Left renal cortex interstitium (tissue), 4 donors: Measurements from ENCODE around the gene EPS15. TPM values are rescaled to one million over a fixed set of nuclear protein-coding genes. Genes with fewer than 3 reads are reported as not detected.
"Not testable (repeated sequence)": the region's sequence is repeated elsewhere in the genome, so short reads cannot be mapped to it uniquely, and the experiment has no call there.

ENCODE experiments used
- DNase-seq, 4 donors: peaks; one replicate each; pipeline ENCODE4 v3.0.0-alpha.2; 2013; ENCODE audit warnings: low read depth in 4 of 4, low spot score in 2 of 4, missing footprints in 1 of 4
- polyA plus RNA-seq, 4 donors: library from polyadenylated mRNA; unstranded; fragments of 120-200 nt; gene quantifications; one replicate each; pipeline ENCODE4 v1.2.1, GENCODE V29; 2013; ENCODE audit not compliant: insufficient read length in 4 of 4

EPS15 gene
- polyA plus RNA-seq, 4 donors, result 32.4 to 48.1 (median 42.2) TPM

DNA sequence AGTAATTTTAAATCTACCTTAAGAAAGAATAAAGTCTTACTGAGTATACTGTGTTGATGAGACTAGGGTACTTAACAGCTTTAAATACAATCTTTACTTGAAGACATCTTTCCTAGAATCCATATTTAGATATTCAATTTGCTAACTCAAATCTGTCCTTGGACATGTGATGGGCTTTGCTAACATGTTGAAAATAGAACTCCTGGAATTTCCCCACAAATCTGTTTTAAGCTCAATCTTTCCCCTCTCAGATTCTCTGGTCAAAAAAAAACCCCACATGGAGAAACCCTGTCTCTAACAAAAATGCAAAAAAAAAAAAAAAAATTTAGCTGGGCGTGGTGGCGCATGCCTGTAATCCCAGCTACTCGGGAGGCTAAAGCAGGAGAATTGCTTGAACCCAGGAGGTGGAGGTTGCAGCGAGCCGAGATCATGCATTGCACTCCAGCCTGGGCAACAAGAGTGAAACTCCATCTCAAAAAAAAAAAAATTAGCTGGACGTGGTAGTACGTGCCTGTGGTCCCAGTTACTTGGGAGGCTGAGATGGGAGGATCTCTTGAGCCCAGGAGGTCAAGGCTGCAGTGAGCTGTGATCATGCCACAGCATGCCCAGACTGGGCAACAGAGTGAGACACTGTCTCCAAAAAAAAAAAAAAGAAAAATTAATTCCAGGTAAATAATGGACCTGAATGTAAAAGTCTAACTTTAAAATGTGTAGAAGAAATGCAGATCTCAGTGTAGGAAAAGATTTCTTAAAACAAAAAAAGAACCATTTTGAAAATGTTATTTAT, 109.1 kb downstream of the EPS15 start:
- not testable (repeated sequence) for DNase-seq

DNA sequence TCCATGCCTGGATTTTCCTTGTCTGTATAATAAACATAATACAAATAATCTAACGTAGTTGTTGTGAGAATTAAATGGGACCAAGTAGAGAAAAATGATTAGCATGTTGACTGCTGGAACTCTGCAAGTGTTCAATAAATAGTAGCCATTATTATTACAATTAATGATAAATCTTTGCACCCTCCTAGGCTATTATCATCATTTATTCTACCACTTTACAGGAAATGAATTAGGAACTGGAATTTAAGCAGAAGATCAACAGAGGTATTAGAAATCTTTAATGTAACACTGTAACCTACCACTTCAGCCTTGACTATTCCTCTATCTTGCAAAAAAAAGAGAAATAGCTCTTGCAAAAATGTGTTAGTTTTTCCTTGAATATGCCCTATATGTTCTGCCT, 126.8 kb downstream of the EPS15 start:
- DNase-seq, result no peak

DNA sequence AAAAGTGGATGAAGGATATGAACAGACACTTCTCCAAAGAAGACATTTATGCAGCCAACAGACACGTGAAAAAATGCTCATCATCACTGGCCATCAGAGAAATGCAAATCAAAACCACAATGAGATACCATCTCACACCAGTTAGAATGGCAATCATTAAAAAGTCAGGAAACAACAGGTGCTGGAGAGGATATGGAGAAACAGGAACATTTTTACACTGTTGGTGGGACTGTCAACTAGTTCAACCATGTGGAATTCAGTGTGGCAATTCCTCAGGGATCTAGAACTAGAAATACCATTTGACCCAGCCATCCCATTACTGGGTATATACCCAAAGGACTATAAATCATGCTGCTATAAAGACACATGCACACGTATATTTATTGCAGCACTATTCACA, 128.4 kb downstream of the EPS15 start:
- not testable (repeated sequence) for DNase-seq

DNA sequence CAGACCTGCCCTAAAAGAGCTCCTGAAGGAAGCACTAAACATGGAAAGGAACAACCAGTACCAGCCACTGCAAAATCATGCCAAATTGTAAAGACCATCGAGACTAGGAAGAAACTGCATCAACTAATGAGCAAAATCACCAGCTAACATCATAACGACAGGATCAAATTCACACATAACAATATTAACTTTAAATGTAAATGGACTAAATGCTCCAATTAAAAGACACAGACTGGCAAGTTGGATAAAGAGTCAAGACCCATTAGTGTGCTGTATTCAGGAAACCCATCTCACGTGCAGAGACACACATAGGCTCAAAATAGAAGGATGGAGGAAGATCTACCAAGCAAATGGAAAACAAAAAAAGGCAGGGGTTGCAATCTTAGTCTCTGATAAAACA, 131.8 kb downstream of the EPS15 start:
- not testable (repeated sequence) for DNase-seq

DNA sequence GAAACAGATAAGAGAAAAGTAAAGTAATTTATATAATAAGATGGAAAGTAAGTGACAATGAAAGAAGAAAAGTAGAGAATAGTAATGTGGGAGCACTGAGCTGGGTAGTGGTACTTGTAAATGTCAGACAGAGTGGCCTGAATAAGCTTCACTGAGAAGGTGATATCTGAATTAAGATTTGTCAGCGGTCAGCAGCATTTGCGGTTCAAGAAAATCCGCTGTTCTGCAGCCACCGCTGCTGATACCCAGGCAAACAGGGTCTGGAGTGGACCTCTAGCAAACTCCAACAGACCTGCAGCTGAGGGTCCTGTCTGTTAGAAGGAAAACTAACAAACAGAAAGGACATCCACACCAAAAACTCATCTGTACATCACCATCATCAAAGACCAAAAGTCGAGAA, 132.8 kb downstream of the EPS15 start:
- DNase-seq, result not testable (repeated sequence)

DNA sequence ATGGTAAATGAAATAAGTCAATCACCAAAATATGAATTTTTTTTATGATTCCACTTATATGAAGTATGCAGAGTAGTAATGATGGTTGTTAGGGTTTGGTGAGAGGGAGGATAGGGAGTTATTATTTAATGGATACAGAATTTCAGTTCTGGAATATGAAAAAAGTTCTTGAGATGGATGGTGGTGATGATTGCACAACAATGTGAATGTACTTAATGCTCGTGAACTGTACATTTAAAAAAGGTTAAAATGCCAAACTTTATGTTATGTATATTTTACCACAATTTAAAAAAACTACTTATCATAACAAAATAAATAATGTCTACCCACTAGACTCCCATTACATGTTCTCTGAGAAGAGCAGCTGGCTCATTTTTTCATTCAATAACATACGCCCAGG, 133.3 kb downstream of the EPS15 start:
- no peak for DNase-seq

DNA sequence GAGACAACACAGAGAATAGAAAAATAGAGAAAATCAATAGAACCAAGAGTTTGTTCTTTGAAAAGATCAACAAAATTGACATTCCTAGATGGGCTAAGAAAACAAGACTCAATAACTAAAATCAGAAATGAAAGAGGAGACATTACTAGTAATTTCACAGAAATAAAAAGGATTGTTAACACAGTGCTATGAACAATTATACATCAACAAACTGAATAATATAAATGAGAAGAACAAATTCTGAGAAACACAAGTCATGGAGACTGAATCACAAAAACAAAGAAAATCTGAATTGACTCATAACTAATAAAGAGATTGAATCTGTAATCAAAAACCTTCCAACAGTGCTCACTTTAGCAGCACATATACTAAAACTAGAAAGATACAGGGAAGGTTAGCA, 137.1 kb downstream of the EPS15 start:
- DNase-seq, result no peak

DNA sequence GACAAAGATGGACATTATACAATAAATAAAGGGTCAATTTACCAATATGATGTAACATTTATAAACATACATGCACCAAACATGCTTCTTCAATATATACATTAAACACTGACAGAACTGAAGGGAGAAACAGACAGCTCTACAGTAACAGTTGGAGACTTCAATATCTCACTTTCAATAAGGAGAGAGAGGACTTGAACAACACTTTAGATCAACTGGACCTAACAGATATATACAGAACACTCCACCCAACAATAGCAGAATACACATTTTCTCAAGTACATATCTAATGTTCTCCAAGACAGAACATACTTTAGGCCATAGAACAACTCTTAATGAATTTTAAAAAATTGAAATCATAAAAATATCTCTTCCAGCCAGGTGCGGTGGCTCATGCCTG, 138.1 kb downstream of the EPS15 start:
- DNase-seq, result no peak

DNA sequence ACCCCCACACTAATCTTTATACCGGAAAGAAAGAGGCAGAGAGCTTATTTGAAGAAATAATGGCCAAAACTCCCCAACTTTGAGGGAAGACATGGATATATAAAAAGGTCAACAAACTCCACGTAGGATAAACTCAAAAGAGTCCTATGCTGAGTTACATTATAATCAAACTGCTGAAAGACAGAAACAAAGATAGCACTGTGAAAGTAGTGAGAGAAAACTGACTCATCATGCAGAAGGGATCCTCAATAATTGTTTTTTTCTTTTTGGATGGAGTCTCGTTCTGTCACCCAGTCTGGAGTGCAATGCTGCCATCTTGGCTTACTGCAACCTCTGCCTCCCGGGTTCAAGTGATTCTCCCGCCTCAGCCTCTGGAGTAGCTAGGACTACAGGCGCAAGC, 140.2 kb downstream of the EPS15 start:
- no peak for DNase-seq

DNA sequence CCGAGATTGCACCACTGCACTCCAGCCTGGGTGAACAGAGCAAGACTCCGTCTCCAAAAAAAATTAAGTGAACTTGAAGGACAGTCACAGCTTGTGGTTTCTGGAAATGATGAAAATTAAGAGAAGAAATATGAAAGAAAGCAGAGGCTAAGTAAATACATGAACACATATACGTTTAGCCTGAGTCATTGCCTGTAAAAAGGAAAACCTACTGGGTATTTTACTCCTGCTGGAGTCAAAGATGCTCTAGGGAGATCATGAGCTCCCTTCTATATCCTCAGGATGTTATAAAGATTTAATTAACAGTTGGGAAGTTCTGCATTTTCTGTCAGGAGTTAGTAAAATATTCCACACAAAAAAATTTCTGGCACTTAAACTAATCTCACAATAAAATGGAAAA, 145.2 kb downstream of the EPS15 start:
- DNase-seq, result no peak

DNA sequence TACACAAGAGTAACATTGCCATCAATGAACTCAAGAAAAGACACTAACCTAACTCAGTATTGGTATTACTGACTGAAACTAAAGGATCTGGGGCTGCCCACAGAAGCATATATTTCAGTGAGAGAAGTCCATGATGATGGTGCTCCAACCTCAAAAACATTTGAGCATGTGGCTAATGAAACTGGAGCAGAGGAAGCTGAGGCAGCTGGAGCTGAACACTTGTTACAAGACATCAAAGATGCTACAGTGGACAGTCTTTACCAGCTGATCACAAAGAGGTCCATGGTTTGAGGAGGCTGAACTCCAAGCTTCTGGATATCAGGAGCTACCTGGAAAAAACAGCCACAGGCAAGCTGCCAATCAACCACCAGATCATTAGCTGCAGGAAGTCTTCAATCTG, 146.5 kb downstream of the EPS15 start:
- DNase-seq, result no peak

DNA sequence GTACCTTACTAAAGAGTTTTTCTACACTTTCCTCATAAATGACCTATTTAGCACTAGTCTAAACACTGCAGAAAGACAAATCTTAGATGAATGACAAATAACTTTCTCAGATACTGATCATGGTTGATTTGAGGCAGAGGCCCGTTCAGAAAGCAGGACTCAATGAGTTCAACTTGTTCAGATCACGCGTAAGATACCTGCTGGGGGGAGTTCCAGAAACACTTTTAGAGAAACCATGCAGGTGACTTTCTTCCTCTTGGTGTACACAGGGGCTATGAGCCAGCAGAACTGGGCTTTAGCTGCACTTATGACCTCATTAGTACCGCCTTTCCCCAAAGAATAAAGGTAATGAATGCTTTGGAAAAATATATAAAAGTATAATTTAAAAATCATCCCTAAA, 149.9 kb downstream of the EPS15 start:
- DNase-seq, result no peak

DNA sequence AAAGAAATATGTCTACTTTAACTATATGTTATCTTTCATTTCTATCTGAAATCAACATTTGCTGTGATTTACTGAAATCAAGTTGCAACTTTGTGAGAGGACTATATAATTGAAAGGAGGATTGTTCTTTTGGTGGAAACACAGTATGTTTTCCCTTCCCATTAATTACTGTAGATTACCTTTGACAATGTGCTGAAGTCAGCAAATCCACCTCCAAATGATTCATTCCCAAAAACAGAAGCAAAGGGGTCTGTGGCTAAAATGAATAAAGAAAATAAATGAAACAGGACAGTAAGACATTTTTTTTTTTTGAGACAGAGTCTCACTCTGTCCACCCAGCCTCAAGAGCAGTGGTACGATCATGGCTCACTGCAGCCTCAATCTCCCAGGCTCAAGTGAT, 153.3 kb downstream of the EPS15 start:
- no peak for DNase-seq

DNA sequence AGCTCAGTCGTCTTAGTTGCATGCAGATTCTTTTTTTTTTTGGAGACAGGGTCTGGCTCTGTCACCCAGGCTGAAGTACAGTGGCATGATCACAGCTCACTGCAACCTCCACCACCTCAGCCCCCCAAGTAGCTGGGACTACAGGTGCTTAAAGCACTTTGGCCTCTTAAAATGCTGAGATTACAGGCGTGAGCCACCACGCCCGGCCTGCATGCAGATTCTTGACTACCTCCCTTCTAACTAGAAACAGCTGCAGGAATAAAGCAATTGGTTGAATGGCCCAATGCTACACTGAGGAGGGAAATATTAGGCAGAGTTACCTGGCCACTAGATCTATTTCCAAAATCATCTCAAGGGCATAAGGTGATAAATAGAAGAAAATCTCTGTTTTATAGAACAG, 159.2 kb downstream of the EPS15 start:
- no peak for DNase-seq

DNA sequence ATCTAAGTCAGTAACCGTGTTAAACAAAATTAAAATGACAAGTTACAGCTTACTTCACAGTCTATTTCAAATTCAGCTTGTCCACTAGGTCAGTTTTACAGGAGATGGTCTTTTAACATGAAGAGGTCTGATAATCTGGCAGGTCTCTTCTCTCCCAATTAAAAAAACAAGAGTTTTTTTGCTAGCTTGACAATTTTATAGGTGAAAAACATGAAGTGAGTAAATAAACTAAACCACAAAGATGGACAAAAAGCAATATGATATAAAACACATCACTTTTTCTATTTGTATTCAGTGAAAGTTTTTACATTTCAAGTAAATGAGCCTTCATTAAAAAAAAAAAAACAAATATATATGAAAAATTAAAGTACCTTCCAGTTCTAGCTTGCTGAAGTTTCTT, 163.7 kb downstream of the EPS15 start:
- DNase-seq, result no peak

DNA sequence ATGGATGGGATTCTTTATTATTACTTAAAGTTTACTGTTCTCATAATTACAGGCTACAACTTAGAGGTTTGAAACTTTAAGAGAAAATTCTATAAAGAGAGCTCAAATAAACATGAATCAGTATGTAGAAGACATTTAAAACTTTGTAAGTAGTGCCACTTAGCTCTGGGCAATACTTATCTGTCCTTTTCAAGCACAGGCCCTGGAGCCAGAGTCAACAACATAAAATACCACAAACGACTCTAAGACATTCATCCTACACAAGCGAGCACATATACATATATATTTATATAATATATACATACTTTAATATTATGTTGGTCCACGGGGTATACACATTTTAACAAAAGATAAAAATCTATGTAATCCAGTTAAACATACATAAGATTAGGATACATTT, 164.7 kb downstream of the EPS15 start:
- no peak for DNase-seq

DNA sequence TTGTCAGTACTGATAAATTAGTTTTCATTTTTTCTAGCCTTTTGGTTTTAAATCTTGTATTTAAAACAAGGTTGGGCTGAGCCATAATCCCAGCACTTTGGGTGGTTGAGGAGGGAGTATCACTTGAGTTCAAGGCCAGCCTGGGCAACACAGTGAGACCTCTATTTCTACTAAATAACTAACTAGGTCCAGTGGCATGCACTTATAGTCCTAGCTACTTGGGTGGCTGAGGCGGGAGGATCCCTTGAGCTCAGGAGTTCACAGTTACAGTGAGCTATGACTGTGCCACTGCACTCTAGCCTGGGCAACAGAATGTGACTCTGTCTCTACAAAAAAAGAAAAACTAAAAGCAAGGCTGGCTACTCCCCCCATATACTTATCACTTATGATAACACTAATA, 167.2 kb downstream of the EPS15 start:
- no peak for DNase-seq

DNA sequence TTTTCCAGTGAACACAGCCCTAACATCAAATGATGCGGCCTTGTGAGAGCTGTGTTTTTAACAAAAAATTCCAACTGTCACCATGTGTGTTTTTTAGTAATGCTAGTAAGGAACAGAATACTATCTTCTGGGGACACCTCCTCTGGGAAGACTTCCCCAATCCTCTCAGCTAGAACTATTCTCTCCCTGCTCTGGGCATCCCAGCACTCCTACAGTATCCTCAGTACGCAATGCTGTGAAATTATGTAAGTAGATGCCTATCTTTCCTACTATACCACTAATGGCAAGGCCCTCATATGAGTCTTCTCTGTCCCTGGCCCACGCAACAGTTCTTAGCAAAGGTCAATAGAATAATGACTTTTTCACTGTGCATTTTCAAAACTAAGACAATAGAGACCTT, 169.2 kb downstream of the EPS15 start:
- no peak for DNase-seq

DNA sequence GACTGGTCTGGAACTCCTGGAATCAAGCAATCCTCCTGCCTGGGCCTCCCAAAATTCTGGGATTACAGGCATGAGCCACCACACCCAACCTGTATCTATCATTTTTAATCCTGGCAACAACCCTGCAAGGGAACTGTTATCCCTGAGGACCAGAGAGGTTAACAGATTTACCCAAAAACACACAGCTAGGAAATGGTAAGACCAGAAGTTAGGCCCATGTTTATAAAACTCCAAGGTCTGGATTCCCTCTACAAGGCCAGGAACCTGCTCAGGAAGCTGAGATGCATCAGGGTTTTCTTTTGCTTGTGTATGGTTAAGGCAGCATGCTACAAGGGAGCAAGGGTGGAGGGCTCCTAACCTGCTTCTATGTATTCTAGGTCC, 170.9 kb downstream of the EPS15 start:
- DNase-seq, result no peak

DNA sequence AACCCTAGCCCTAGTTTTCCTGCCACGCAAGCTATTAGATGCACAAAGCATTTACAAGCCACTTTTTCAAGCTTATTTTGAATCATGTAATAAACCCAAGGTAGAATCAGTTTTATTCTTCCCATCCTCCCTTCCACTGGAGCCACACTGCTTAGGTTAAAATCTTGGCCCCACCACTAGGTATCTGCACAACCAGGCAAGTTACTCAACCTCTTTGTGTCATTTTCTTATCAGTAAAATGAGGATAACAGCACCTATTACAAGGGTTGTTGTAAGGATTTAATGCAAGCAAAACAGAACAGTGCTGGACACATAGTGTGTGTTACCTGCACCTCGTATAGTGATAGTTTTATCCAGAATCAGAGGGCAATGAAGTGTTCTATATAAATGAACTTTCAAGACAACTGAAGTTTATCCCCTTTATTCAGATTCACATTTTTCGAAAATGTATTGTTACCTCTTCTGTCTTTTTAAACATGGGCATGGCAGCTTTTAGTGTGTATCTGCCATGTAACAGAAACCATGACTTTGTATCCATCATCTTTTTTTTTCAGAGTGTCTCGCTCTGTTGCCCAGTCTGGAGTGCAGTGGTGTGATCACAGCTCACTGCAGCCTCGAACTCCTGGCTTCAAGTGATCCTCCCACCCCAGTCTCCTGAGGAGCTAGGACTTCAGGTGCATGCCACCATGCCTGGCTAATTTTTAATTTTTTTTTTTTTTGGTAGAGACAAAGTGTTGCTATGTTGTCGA, 171.5 kb downstream of the EPS15 start:
- DNase-seq, result no peak

DNA sequence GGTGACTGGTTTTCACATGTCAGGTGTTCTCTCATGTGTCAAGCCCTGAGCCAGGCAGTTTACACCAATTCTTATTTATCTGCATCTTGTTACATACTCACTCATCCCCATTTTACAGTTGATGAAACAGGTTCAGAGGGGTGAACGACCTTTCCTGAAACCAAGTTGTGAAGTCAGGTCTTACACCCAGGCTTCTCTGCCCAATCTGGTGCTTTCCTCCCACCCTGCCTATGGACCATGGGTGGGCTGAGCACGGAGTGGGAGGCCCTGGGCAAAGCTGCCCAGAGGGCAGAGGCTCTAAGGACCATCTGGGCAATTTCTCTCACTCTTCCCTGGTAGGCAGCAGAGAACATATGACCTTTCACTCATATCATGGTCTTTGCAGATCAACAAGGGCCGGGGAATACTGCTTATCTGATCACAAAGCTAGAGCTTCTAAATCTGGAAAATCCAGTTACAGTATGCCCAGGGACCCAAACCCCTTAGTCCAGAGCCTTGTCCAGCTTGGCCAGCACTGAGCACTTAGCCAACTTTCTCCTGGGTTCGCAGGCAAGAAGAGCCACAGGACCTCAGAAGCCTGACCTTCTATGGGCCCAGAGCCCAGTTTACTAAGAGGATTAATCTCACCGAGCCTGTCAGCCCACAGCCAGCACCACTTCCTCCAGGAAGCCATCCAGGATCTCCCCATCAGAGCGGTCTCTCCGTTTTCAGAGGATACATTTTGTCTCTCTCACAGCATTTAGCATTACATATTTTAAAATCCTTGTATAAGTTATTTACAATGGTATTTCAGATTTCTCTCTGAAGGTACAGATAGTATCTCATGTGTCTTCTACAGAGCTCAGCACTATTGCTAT, 172.8 kb downstream of the EPS15 start:
- DNase-seq, result no peak
